Measurements from ENCODE around the gene H2AZ2.
"Not testable (repeated sequence)": the region's sequence is repeated elsewhere in the genome, so short reads cannot be mapped to it uniquely, and the experiment has no call there.

DNA sequence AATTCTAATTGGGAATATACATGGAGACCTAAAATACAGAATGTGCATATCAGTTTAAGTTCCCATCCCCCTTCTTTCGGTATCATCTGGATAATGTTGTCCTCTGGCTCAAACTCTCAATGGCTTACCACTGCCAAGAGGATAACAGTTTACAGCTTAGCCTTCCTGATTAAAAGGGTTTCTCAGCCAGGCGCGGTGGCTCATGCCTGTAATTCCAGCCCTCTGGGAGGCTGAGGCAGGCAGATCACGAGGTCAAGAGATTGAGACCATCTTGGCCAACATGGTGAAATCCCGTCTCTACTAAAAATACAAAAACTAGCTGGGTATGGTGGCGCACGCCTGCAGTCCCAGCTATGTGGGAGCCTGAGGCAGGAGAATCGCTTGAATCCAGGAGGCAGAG, 5.2 kb downstream of the H2AZ2 start:
- TF ChIP-seq, protein P1, sequence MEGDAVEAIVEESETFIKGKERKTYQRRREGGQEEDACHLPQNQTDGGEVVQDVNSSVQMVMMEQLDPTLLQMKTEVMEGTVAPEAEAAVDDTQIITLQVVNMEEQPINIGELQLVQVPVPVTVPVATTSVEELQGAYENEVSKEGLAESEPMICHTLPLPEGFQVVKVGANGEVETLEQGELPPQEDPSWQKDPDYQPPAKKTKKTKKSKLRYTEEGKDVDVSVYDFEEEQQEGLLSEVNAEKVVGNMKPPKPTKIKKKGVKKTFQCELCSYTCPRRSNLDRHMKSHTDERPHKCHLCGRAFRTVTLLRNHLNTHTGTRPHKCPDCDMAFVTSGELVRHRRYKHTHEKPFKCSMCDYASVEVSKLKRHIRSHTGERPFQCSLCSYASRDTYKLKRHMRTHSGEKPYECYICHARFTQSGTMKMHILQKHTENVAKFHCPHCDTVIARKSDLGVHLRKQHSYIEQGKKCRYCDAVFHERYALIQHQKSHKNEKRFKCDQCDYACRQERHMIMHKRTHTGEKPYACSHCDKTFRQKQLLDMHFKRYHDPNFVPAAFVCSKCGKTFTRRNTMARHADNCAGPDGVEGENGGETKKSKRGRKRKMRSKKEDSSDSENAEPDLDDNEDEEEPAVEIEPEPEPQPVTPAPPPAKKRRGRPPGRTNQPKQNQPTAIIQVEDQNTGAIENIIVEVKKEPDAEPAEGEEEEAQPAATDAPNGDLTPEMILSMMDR (IDR thresholded peaks at IDR 0.05), result not testable (repeated sequence)
- not testable (repeated sequence) for TF ChIP-seq POLR2A, EP300 (IDR thresholded peaks at IDR 0.05)
